ENCODE measurements around the gene ZNF763.
"Not testable (repeated sequence)": the region's sequence is repeated elsewhere in the genome, so short reads cannot be mapped to it uniquely, and the experiment has no call there.

The ZNF763 gene

GRCh38 chr19:11964858-11965645 lies at the start of gene ZNF763:
ZNF763 (plus strand) TSS chr19:11965040; CDS start chr19:11965209, 169 bp downstream.
- peak; percentile 94 for DNase-seq

DNA sequence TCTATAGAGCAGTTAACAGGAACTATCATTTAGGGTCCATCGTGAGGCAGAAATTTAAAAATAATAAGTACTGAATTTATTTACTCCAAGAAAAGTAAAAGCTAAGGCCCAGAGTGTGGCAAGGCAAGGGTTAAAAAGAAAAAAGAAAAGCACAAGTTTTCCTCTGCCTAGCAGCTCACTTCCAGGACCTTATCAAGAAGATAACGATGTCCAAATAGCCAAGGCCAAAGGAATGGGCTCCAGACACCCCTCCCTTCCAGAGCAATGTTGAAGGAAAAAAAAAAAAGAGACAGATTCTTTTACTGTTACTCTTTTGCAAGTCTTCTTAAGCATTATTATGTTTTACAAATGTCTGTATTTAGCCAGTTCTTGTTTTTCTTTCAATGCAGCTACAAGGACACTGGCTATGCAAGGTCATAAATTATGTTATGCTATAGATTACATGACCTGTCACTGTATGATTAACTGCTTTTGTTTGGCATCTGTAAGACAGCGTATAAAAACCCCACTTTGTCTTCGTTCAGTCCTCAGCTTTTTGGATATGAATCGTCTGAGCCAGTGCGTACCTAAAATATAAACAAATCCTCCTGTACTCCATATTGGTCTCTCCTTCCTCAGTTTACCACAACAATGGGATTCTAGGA lies 42.9 kb upstream of the ZNF763 start:
- no peak for DNase-seq

DNA sequence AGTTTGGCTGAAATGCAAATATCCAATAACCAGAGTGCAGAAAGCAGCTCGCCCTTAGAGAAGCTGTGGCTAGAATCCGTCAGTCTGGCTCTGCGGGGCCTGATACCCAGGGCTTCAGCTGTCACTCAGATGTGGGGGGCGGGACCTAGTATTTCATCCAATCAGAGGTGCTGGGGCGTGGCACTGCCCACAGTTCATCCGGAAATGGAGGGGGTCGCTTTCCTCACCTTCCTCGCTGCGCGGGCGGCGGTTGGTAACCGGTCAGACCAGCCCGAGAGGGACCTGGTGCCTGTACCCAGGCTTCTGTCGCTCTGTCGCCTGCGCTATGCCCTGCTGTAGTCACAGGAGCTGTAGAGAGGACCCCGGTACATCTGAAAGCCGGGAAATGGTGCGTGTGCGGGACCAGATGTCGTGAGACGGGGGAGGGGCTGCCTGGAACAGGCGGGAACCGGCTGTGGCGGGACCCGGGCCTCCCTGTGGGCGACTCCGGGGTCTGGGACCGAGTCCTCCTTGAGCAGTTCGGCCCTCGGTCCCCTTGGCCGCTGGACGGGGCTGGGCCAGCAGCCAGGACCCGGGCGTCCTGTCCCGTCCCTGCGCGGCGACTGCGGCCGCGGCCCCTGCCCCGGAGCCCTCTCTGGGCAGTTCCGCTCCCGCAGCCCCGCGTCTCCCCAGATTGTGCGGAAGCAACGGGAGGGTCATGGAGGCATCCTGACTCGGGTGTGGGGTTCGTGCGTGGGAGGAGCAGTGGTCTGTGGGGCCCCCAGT lies 39.8 kb upstream of the ZNF763 start, which contains the start of gene ZNF700:
TSS of gene ZNF700 (plus strand) at position 222 of the 765 bp plus-strand sequence. CDS start at position 326, 104 bp downstream.
- DNase-seq, result peak; percentile 97

DNA sequence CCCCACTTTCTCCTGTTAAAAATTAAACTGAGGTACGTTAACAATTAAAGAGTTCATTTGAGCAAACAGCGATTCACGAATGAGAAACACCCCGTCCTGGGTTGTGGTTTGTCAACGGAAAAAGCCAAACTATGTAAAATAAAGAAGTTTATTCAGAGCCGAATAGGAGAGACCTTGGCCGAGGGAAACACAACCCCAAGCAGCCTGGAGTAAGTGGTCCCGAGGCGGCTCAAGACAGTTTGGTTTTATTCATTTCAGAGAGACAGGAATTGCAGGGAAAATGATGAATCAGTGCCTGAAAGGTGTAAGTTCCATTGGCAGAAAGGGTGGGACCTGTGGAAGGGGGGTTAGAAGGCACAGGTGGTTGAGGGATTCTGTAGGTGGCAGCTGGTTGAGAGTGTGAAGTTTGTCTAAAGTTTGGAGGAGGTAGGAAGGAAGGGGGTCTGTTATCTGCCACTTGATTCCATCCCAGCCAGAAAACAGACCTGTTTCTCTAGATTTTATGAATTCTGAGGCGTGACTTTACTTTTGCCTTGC lies 39.1 kb upstream of the ZNF763 start:
- DNase-seq, result not testable (repeated sequence)

DNA sequence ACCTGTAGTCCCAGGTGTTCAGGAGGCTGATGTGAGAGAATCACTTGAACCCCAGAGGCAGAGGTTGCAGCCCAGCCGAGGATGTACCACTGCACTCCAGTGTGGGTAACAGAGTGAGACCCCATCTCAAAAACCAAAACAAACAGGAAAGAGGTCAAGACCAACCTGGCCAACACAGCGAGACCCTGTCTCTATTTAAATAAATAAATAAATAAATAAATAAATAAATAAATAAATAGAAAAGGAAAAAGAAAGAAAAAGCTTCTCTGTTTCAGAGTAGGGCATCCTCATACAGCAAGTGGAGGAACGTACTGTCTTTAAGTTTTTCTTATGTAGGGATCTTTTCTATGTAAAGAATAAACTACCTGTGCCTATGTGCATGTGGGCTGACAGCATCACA lies 37.6 kb upstream of the ZNF763 start:
- DNase-seq, result no peak

DNA sequence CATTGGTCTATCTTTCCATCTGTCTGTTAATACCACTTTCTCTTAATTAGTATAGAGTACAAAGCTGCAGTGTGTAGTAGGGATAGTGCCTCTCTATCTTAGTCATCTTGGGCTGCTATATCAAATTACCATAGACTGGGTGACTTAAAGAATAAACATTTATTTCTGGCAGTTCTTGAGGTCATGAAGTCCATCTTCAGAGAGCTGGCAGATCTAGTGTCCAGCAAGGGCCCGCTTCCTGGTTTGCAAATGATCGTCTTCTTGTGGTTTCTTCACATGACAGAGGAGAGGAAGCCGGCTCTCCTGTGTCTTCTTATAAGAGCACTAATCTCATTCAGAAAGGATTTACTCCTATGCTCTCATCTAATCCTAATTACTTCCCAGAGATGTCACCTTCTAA lies 33.8 kb upstream of the ZNF763 start:
- no peak for DNase-seq

- no peak for DNase-seq
Measured at GRCh38 chr19:11931513-11931912, 33.3 kb upstream of the ZNF763 start.

DNA sequence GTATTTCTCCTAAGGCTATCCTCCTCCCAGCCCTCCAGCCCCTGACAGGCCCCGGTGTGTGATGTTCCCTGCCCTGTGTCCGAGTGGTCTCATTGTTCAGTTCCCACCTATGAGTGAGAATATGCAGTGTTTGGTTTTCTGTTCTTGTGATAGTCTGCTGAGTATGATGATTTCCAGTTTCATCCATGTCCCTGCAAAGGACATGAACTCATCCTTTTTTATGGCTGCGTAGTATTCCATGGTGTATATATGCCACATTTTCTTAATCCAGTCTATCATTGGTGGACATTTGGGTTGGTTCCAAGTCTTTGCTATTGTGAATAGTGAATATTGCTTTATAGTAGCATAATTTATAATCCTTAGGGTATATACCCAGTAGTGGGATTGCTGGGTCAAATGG lies 29.0 kb upstream of the ZNF763 start:
- not testable (repeated sequence) for DNase-seq

- DNase-seq, result not testable (repeated sequence)
Measured at GRCh38 chr19:11938383-11938782, 26.5 kb upstream of the ZNF763 start.

DNA sequence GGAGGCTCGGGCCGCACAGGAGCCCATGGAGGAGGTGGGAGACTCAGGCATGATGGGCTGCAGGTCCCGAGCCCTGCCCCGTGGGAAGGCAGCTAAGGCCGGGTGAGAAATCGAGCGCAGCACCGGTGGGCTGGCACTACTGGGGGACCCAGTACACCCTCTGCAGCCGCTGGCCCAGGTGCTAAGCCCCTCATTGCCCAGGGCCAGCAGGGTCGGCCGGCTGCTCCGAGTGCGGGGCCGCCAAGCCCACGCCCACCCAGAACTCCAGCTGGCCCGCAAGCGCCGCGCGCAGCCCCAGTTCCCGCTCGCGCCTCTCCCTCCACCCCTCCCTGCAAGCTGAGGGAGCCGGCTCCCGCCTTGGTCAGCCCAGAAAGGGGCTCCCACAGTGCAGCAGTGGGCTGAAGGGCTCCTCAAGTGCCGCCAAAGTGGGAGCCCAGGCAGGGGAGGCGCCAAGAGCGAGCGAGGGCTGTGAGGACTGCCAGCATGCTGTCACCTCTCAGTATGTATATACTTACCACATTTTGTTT lies 23.4 kb upstream of the ZNF763 start:
- not testable (repeated sequence) for DNase-seq

DNA sequence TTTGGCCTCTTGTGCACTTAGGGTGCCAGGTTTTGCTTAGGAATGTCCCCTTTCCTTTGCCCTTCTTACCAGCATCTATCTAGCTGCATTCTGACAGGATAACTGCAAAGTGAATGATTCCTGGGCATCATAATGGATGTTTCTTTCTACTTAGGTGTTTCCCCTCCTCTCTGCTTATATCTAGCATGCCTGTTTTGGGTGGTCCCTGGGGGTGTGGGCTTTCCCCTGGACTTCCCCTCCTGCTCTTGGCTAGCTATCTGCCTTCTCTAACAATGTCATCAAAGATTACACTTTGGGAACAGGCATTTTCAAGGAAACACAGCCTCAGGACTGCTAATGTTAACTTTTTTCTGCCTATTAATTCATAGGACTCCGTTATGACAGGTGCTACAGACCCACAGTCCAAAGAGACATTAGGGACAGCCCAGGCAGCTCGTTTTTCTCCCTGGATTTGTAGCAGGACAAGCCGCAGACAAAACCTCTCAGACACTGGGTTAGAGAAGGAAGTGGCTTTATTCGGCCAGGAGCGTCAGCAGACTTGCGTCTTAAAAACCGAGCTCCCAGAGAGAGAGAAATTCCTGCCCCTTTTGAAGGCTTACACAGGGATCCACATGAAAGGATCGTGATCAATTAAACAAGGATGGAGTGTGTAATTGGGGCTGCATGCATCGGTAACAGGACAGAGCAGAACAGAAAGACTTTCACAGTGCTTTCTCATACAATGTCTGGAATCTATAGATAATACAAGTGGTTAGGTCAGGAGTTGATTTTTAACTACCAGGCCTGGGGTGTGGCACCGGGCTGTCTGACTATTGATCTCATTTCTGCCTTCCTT lies 22.6 kb upstream of the ZNF763 start:
- no peak for DNase-seq

DNA sequence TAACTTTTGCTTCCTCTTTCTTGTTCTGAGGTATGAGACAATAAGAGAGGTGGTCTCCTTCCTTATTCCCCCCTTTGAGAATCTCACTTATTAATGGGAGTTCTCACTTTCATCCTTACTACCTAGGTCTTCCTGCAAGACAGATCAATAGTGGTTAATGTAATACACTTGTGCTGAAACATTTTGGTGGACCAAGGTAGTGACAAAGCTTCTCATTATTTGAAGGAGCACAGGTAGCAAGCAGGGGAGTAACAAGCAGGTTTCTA lies 22.1 kb upstream of the ZNF763 start:
- no peak for DNase-seq

- no peak for DNase-seq
Measured at GRCh38 chr19:11944656-11945055, 20.2 kb upstream of the ZNF763 start.

DNA sequence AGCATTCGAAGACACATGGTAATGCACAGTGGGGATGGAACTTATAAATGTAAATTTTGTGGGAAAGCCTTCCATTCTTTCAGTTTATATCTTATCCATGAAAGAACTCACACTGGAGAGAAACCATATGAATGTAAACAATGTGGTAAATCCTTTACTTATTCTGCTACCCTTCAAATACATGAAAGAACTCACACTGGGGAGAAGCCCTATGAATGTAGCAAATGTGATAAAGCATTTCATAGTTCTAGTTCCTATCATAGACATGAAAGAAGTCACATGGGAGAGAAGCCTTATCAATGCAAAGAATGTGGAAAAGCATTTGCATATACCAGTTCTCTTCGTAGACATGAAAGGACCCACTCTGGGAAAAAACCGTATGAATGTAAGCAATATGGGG lies 16.2 kb upstream of the ZNF763 start:
- no peak for DNase-seq

DNA sequence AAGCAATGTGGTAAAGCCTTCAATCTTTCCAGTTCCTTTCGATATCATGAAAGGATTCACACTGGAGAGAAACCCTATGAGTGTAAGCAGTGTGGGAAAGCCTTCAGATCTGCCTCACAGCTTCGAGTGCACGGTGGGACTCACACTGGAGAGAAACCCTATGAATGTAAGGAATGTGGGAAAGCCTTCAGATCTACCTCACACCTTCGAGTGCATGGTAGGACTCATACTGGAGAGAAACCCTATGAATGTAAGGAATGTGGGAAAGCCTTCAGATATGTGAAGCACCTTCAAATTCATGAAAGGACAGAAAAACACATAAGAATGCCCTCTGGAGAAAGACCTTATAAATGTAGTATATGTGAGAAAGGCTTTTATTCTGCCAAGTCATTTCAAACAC lies 15.6 kb upstream of the ZNF763 start:
- DNase-seq, result no peak

- DNase-seq, result not testable (repeated sequence)
Measured at GRCh38 chr19:11949614-11950080, 15.2 kb upstream of the ZNF763 start.

DNA sequence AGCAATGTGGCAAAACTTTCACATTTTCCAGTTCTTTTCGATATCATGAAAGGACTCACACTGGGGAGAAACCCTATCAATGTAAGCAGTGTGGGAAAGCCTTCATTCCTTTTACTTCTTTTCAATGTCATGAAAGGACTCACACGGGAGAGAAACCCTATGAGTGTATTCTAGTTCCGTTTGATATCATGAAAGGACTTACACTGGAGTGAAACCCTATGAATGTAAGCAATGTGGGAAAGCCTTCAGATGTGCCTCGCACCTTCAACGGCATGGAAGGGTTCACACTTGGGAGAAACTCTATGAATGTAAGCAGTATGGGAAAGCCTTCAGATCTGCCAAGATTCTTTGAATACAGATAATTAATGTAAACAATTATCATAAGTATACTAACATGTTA lies 14.5 kb upstream of the ZNF763 start:
- DNase-seq, result no peak

GRCh38 chr19:11963566-11964355 lies 1.1 kb upstream of the ZNF763 start:
- peak; percentile 81 for DNase-seq

- DNase-seq, result no peak
Measured at GRCh38 chr19:11964496-11964857, 363 bp upstream of the ZNF763 start.

DNA sequence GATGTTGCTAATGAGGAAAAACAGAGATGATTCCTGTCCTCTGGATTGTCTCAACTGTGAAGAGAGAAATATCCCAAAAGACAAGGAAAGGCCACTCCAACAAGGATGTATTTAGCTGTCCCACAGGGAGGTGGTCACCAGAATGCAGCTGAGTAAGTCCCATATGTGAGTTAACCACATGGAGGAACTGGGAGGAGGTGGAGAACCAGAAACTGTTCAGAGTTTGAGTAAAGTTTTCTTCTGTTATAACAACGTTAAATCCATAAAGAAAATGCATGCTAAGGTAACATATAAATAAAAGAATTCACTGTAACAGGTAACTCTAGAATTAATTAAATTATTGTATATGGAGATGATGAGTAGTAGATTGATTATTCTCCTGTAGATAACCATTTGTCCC lies 5.3 kb downstream of the ZNF763 start:
- no peak for DNase-seq

DNA sequence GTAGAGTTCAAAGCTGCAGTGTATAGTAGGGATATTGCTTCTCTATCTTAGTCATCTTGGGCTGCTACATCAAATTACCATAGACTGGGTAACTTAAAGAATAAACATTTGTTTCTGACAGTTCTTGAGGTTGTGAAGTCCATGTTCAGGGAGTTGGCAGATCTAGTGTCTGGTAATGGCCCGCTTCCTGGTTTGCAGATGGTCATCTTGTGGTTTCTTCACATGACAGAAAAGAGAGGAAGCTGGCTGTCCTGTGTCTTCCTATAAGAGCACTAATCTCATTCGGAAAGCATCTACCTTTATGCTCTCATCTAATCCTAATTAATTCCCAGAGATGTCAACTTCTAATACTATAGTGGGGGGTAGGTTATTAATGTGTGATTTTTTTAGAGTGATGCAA lies 6.2 kb downstream of the ZNF763 start:
- no peak for DNase-seq
